Cortex of kidney (tissue), 1 donor: ENCODE measurements around the gene LRBA.
"Not testable (repeated sequence)": the region's sequence is repeated elsewhere in the genome, so short reads cannot be mapped to it uniquely, and the experiment has no call there.

Source experiments
- DNase-seq: peaks from one replicate; lab custom pipeline; 2025; lab: John Stamatoyannopoulos, UW

Gene LRBA

DNA sequence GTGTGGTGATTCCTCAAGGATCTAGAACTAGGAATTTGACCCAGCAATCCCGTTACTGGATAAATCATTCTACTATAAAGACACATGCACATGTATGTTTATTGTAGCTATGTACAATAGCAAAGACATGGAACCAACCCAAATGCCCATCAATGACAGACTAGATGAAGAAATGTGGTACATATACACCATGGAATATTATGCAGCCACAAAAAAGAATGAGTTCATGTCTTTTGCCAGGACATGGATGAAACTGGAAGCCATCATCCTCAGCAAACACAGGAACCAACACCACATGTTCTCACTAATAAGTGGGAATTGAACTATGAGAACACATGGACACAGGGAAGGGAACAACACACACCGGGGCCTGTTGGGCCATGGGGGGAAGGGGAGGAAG, 450.1 kb downstream of the LRBA start:
- not testable (repeated sequence) for DNase-seq

DNA sequence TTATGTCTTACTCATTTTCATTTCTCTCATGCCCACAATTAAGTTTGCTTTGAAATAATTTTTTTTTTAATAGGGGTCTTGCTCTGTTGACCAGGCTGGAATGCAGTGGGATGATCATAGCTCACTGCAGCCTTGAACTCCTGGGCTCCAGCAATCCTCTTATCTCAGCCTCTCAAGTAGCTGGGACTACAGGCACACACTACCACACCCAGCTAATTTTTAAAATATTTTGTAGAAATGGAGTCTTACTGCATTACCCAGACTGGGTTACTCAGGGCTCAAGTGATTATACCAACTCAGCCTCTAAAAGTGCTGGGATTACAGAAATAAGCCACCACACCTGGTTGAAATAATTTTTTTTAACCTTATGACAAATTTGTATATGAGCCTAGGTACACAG, 452.3 kb downstream of the LRBA start:
- DNase-seq, result no peak

DNA sequence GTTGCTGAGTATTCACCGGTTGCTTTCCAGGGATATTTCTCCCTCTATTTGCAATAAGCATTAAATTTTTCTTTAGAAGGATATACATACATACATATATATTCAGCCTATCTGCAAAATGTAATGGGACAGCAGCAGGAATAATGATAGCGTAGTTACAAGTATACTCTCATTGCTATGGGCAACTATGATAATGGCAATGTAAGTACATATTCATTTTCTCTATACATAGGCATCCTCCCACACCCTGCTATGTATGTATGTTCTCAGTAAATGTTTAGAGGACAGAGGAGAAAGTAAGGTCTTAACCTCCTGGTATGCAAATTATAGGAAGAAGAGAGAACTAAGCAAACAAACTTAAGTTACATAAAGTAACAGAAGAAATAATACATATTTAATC, 452.8 kb downstream of the LRBA start:
- no peak for DNase-seq

DNA sequence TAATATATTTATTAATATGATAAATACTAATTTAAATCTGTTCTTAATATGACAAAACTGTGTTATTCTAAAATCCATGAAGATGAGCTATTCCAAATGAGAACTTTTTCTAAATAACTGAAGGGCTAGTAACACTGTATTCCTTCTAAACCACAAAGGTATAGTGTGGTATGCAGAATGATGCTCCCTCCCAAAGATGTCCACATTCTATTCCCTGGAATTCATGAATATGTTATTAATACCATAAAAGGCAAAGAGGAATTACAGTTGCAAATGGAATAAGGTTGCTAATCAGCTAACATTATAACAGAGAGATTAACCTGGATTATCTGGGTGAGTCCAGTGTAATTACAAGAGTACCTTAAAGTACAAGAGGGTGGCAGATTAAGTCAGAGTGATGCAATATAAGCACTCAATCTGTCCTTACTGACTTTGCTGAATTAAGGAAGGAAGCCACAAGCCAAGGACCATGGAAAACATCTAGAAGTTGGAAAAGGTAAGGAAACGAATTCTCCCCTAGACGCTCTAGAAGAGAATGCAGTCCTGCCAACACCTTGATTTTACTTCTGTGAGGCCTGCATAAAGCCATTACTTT, 453.8 kb downstream of the LRBA start:
- no peak for DNase-seq

DNA sequence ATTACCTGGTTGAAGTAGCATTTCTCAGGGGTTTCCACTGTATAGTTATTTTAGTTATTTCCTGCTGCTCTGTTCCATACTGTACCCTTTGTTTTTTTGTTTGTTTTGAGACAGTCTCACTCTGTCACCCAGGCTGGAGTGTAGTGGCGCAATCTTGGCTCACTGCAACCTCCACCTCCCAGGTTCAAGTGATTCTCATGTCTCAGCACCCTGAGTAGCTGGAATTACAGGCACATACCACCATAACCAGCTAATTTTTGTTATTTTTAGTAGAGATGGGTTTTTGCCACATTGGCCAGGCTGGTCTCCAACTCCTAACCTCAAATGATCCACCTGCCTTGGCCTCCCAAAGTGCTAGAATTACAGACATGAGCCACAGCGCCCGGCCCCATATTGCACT, 457.3 kb downstream of the LRBA start:
- not testable (repeated sequence) for DNase-seq

DNA sequence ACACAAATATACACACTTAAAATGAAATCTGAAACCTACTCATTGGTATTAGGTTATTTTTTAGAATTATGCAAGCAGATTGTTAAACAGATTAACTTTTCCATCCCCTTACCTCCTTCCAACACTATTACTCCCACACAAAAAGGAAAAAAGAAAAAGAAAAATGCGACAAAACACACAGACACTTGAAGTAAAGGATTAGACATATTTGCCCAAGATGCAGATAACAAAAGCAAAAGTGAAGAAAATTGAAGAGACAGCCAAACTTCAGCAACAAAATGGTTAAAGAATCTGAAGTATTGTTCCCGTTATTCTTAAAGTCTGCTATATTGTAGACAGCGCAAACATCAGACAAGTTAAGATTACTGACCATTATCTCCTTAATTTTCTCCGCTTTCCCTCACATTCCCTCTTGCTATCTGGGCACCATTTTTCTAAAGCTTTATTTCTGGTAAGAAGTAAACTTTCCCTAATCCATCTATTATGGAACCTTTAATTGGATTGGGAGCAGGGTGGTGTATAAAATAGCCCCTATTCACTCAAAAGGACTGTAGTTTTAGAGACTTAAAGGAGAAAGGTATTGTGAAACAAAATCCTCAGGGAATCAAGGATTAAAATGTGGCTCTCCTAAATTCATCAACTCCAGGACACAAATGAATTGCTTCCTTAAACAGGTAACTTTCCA, 467.8 kb downstream of the LRBA start:
- DNase-seq, result no peak

DNA sequence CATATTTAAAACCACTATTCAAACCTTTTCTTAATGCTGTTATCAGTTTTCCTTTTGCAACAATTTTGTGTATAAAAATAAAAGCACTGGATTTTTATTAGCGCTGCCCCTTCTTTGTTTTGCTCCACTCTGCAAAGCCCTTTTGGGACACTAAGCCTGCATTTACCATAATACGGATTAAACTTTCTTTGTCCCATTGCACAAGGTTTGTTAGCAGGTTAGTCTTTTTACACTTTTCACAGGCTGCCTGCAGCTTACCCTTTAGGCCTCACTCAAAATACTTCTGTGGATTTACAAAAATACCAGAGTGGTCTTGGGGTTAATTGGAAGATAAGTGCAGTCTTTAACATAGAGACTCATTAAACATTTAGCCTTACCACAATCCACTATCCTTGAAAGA, 468.8 kb downstream of the LRBA start:
- DNase-seq, result no peak

DNA sequence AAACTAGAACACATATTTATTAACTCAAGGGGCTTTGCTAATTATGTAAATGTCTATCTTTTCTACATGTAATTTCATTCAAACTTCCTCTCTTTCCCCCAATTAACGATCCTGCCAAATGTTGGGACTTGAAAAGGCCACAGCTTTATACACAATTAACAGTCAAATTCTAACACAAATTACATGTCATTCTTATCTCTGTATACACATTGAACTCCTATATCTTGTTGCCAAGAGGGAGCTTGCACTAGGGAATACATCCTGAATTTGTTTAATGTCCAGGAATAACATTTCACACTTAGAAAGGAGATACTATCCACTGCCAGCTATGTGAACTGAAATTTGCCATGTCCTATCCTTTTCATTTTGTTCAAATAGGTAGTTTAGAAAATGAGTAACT, 472.0 kb downstream of the LRBA start:
- no peak for DNase-seq

DNA sequence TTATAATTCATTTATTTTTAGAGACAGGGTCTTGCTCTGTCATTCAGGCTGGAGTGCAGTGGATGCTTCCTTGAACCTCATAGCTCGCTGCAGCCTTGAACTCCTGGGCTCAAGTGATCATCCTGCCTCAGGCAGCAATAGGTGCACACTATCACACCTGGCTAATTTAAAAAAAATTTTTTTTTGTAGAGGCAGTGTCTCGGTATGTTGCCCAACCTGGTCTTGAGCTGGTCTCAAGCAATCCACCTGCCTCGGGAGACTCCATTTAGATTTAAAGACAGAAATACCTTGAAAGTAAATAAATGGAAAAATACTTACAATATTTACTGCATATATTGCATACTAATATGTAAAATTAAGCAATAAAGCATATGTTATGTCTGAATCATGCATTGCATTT, 473.4 kb downstream of the LRBA start:
- DNase-seq, result no peak

DNA sequence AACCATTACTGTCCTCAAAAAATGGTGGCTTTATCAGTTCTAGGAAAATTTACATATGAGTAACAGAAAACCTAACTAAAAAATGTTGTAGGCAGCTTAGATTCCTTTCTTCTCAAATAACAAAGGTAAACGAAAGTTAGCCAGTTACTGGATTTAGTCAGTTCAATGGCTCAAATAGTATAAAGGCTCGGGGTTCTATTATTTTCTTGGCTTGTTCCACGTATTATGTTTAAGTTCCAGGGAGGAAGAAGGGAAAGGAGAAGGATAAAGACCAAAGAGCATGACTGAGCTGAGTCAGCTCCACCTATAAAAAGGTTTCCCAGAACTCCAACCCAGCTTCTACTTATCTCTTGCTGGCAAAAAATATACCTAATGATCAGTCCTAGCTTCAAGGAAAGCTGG, 474.1 kb downstream of the LRBA start:
- DNase-seq, result no peak

DNA sequence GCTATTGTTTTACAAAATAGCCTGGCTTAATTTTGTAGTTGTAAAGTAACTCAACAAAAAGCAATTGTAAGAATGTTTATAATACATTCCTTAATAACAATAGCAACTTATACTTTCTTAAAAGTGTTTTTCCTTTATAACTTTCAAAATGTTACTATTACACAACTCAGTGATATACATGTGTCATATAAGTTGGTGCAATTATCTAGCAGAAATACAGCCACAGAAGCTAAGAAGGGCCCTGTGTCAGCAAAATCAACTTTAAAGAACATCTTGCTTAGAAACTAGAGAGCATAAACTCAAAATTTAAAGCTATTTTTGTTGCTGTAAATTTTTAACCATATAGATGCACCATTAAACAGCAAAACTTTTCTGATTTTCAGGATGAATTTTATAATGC, 474.5 kb downstream of the LRBA start:
- no peak for DNase-seq

DNA sequence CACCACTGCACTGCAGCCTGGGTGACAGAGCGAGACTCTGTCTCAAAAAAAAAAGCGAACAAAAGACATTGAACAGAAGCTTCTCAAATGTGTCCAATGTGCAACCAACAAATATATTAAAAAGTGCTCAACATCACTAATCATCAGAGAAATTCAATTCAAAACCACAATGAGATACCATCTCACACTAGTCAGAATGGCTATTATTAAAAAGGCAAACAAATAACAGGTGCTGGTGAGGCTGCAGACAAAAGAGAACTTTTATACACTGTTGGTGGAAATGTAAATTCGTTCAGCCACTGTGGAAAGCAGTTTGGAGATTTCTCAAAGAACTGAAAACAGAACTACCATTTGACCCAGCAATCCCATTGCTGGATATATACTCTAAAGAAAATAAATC, 477.2 kb downstream of the LRBA start:
- not testable (repeated sequence) for DNase-seq

DNA sequence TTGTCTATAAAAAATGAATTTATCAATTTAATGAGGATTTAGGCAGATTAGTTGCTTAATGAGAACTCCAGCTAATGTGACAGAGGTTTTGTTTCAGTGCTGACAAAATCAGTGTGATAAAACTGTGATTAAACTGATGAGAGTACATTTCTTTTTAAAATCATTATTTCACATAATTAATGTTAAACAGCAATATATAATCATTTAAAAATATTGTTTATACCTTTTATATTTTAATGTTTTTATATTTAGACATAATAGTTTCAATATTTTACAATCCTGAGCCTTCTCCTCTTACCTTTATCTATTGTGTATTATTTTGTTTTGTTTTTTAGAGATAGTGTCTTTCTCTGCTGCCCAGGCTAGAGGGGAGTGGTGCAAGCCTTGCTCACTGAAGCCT, 480.3 kb downstream of the LRBA start:
- no peak for DNase-seq

DNA sequence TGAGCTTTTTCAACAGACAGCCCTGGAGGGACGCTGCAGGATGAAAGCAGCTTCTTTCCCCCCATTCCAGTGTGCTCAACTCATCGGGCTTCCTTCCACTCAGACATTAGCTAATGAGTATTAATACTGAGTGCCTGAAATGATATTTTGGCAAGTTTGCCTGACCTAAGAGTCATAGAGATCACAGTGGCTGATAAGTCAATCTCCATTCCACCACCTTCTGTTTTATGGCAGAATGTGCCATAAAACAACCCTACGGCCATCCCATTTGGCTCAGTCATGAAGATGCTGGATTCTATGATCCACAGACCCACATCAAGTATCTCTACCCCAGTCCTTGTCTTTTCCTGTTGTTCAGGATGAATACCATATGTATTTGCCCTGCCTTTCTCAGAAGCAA, 481.4 kb downstream of the LRBA start:
- no peak for DNase-seq

DNA sequence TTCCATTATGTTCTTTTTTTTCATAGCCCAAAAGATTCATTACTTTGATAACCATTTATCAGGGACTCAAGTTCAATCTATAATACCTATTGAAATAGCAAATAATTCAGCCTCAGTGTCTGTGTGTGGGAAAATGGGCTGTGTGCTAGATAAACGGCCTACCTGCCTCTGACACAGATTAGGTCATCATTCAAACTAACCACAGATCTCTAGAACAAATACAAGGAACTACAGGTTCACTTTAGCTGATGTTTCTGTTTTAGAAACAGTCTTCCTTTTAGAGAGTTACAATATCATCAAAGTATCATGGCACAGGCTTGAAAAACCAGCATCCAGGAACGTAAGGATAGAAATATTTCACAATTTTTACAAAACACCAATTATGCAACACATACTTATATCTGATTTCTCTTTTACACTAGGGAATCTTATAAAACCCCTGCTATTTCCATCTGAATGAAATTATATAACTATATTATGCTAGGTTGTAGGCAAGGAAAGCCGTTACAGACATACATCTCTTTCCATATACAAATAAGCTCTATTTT, 489.7 kb downstream of the LRBA start:
- no peak for DNase-seq

DNA sequence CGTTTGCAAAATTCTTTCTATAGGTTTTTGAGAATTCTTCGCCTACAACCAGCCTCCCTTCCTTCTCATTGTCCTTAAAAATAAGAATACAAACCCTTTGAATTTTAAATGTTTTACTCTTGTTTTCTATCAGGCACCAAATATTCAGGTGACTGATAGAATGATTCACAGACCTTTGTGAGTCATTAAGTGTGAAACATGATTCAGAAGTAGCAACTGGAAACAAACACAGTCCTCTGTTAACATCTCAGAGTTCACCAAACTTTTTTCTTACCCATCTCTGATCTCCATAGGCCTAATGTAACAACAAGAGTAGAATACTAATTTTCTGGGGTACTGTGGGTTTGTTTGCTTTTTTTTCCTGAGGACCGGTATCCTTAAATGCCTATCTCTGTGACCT, 496.5 kb downstream of the LRBA start:
- DNase-seq, result no peak

DNA sequence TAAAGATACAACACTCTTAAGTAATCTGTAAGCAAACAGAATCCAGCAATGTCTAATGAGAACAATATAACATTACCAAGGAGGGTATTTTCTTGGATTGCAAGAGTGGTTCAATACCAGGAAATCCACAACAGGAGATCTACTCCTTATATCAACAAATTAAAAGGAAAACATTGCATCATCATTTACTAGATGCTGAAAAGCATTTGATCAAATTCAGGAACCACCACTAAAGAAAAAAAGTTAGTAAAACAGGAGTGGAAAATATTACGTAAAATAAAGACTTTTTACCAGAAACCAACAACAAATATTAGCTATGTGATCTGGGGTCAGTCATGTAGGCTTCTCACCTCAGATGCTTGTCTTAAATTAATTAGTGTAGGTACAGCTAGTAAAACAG, 499.9 kb downstream of the LRBA start:
- no peak for DNase-seq

DNA sequence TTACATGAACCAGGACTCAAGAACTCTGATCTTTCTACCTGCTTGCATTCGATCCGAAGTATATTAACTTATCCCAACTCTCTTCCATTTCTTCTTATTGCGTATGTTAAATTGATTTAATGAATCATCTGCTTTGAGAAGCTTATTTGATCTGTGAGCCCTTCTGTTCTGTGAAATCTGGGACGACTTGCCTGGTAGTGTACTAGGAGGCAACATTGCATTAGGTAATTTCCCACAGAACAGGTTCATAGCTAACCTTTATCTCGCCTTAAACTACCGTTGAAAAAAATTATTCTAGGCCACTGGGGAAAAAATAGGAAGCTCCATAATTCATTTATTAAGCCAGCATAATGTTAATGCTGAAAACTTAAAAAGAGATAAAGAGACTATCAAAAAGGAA, 500.4 kb downstream of the LRBA start:
- DNase-seq, result no peak

DNA sequence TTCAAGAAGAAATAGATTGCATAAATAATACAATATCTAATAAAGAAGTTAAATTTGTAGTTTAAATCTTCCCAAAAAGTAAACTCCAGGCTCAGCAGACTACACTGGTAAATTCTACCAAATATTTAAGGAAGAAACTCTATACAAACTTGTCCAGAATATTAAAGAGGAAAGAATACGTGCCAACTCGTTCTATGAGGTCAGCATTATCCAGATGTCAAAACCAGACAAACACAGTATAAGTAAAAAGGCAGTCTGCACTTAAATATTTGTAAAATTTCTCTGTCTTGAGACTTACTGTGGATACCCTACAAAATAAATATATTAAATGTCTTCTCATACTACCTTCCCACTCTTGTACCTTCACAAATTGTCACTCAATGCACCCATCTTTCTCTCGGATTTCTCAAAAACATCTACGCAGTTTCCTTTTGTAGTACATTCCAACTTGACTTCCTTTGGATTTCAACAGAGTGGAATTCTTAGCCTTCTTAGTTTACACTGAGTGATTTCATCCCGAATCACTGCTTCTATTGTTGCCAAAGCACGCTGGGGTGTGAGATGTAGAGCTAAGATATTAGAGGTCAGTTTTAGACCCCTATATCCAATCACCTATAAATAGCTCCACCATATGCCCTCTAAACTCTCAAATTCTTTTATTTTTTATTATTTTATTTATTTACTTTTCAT, 504.8 kb downstream of the LRBA start:
- no peak for DNase-seq

DNA sequence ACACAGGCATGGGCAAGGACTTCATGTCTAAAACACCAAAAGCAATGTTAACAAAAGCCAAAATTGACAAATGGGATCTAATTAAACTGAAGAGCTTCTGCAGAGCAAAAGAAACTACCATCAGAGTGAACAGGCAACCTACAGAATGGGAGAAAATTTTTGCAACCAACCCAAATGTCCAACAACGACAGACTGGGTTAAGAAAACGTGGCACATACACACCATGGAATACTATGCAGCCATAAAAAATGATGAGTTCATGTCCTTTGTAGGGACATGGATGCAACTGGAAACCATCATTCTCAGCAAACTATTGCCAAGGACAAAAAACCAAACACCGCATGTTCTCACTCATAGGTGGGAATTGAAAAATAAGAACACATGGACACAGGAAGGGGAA, 507.4 kb downstream of the LRBA start:
- DNase-seq, result not testable (repeated sequence)

DNA sequence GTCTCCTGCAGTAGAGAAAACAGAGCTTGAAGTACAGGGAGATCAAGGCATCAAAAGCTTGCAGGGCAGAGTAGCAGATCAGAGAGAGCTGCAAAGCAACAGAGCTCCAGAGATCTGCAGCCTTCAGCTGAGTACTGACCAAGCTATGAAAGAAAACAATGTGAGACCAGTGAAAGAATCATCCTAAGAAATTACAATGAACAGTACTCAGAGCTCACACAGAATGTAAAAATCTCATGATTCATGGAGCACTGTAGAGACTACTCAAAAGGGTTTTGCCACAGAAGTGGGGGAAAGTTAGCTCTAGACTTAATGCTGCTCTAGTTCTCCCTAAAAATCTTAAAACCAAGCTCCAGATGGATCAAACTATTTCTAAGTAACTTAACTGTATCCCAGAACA, 513.1 kb downstream of the LRBA start:
- DNase-seq, result no peak

DNA sequence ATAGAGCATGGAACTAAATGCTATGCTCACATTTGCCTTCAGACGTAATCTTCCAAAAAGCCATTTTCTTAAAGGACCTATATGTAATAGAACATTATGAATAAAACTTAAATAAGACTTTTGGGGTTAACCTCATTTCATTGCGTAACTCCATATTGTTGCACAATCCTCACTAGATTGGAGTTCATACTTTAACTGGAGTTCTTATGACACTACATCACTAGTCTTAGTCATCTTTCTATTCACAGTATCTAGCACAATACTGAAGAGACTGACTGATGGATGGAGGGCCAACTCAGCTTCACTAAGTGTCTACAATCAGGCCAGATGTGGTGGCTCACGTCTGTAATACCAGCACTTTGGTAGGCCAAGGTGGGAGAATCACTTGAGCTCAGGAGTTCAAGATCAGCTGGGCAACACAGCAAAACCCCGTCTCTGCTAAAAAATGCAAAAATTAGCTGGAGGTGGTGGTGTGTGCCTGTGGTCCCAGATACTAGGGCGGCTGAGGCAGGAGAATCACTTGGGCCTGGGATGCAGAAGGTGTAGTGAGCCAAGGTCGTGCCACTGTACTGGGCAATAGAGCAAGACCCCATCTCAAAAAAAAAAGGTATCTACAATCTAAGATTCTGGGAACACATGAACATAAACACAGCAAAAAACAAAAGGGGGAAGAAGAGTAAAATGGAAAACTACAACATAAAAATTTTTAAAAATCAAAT, 513.9 kb downstream of the LRBA start:
- DNase-seq, result no peak

DNA sequence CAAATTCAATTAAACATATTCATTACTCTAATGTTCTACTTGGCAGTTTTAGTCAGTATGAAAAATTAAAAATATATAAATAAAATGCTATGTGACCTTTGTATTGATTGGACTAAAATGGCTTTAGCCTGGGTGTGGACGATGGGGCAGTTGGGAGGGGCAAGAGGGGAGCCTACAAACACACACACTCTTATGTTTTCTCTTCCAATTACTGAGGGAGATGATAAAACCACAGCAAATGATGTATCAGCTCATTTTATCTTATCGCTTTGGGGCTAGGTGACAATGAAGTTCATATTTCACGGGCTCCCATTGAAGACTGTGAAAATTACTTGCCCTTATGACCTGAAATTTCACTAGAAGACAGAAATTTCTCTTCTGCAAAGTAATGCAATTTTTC, 517.5 kb downstream of the LRBA start:
- no peak for DNase-seq
